GM13977 (cell line): ENCODE results near the gene ID1.
"Not testable (repeated sequence)": the region's sequence is repeated elsewhere in the genome, so short reads cannot be mapped to it uniquely, and the experiment has no call there.

Experiments
- DNase-seq: peaks from one replicate; pipeline ENCODE4 v3.0.0; 2012; ENCODE audit warnings: low spot score
- in situ Hi-C: fragments of 300-500 bp; cut with MboI; formaldehyde crosslinking; loops from one replicate; pipeline ENCODE4 v1.12.0; 2022; ENCODE audit warnings: low sequenced_read_pairs, low pct_unique_long_range_greater_than_20kb, mixed read lengths, inconsistent platforms; ENCODE audit not compliant: unreplicated experiment
- TF ChIP-seq, protein P1 (sequence below): IDR thresholded peaks from 2 replicates; pipeline ENCODE4 v1.5.1; 2012; ENCODE audit warnings: mild to moderate bottlenecking, control low read depth; ENCODE audit not compliant: insufficient read depth; ENCODE audit errors: extremely low read depth, missing control alignments

The ID1 gene

DNA sequence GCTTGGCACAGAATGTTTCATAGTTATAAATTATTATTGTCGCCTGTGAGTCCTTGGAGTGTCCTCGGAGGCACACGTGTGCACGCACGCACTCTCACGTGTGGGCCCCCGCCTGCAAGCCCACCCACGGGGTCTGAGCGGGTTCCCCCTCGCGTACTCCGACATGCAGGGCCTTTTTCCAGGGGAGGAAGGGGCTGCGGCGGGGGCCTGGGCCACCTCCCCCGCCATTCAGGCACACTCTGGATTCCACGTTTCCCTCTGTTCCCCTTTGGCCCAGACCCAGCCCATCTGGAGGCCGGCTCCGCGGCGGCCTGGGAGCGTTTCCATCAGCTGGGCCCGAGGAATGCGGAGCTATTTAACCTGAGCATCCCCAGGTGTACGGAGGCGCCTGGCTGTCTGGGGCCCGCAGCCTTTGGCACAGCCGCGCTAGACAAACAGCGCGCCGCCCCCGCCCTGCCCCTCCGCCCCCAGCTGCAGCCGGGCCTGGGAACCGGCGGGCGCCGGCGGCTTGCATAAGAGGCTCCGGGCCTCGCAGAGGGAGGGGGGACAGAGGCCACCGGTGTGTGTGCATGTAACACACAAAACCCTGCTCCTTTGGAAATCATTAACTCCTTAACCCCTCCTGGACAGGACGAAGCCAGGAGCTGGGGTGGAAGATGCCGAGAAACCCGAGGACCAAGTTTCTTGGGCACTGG is 3.3 kb downstream of the ID1 start:
- in situ Hi-C loops = no loop called here
- TF ChIP-seq, protein P1, sequence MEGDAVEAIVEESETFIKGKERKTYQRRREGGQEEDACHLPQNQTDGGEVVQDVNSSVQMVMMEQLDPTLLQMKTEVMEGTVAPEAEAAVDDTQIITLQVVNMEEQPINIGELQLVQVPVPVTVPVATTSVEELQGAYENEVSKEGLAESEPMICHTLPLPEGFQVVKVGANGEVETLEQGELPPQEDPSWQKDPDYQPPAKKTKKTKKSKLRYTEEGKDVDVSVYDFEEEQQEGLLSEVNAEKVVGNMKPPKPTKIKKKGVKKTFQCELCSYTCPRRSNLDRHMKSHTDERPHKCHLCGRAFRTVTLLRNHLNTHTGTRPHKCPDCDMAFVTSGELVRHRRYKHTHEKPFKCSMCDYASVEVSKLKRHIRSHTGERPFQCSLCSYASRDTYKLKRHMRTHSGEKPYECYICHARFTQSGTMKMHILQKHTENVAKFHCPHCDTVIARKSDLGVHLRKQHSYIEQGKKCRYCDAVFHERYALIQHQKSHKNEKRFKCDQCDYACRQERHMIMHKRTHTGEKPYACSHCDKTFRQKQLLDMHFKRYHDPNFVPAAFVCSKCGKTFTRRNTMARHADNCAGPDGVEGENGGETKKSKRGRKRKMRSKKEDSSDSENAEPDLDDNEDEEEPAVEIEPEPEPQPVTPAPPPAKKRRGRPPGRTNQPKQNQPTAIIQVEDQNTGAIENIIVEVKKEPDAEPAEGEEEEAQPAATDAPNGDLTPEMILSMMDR = no peak
- DNase-seq = peak; percentile 26

DNA sequence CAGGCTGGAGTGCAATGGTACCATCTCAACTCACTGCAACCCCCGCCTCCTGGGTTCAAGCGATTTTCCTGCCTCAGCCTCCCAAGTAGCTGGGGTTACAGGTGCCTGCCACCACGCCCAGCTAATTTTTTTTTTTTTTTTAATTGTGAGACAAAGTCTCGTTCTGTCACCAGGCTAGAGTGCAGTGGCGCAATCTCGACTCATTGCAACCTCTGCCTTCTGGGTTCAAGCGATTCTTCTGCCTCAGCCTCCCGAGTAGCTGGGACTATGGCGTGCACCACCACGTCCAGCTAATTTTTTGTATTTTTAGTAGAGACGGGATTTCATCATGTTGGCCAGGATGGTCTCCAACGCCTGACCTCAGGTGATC is 7.2 kb downstream of the ID1 start:
- in situ Hi-C loops, DNase-seq: not testable (repeated sequence)

DNA sequence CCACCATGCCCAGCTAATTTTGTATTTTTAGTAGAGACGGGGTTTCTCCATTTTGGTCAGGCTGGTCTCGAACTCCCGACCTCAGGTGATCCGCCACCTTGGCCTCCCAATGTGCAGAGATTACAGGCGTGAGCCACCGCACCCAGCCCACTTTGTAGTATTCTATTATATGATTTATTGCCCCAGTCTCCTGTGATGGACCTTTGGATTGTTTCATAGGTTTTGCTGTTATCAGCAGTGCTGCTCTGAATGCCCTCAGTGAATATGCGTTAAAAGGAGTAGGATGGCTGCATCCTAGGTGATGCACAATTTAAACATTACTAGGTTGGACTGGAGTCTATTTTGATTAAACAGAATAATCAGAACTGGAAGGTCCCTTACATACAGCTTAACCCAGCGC is 10.3 kb downstream of the ID1 start:
- in situ Hi-C loops = no loop called here
- TF ChIP-seq, protein P1 = no peak
- no peak for DNase-seq

DNA sequence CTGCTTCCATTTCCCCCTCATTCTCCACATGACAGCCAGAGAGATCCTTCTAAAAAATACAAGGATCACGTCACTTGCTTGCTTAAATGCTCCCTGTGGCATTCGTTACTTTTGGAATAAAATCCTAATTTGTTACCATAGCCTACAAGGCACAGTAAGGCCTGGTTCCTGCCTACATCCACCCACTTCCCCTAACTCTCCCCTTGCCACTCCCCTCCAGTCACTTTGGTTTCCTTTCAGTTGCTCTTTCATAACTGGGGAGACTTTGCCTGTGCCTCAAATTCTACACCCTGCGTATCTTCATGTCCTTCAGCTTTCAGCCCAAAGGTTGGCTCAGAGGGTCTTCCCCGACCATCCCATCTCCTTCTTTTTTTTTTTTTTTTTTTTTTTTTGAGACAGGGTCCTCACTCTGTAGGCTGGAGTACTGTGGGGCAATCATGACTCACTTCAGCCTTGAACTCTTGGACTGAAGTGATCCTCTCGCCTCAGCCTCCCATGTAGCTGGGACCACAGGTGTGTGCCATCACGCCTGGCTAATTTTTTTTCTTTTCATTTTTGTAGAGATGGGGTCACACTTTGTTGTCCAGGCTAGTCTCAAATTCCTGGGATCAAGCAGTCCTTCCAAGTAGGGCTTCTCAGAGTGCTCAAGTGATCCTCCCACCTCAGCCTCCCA is 12.5 kb downstream of the ID1 start:
- TF ChIP-seq, protein P1 = no peak
- in situ Hi-C loops = no loop called here
- no peak for DNase-seq

DNA sequence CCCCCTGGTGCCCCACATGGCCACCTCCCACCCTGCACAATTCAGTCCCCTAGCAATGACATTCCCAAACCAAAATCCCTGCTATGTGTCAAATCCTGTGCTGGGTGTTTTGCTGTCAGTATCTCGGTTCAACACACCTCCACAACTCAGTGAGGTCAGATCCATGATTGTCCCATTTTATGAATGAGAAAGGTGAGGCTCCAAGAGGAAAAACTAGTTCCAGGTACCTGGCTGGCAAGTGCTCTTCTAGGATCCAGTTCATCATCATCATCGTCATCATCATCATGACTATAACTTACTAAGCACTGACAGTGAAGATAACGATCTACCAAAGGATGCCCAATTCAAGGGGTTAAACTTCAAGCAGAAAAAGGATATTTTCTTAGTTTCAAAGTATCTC is 15.2 kb downstream of the ID1 start:
- in situ Hi-C loops = loop anchor here (5.0 kb wide), 1 partner anchor 58 kb away; no protein-coding TSS in a partner anchor
- TF ChIP-seq, protein P1 = no peak
- no peak for DNase-seq

DNA sequence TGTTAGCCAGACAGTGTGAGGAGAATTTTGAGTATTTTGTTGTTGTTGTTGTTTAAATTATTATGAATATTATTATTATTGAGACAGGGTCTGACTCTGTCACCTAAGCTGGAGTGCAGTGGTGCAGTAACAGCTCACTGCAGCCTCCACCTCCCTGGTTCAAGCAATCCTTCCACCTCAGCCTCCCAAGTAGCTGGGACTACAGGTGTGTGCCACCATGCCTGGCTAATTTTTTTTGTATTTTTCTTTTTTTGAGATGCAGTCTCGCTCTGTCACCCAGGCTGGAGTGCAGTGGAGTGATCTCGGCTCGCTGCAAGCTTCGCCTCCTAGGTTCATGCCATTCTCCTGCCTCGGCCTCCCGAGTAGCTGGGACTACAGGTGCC is 18.0 kb downstream of the ID1 start:
- not testable (repeated sequence) for DNase-seq
- in situ Hi-C loops = loop anchor here (5.0 kb wide), 1 partner anchor 61 kb away; no protein-coding TSS in a partner anchor

DNA sequence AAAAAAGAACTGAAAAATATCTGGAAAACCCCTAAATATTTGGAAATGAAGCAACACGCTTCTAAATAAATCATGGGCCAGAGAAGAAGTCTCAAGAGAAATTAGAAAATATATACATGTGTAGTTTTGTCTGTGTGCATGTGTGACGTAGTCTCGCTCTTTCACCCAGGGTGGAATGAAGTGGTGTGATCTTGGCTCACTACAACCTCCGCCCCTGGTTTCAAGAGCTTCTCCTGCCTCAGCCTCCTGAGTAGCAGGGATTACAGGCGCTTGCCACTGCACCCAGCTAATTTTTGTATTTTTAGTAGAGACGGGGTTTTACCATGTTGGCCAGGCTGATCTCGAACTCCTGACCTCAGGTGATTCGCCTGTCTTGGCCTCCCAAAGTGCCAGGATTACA is 21.4 kb downstream of the ID1 start:
- DNase-seq, in situ Hi-C loops: not testable (repeated sequence)

DNA sequence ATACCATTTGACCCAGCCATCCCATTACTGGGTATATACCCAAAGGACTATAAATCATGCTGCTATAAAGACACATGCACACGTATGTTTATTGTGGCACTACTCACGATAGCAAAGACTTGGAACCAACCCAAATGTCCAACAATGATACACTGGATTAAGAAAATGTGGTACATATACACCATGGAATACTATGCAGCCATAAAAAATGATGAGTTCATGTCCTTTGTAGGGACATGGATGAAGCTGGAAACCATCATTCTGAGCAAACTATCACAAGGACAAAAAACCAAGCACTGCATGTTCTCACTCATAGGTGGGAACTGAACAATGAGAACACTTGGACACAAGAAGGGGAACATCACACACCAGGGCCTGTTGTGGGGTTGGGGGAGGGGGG is 23.0 kb downstream of the ID1 start:
- DNase-seq, in situ Hi-C loops: not testable (repeated sequence)
